GM06990 (cell line): ENCODE data around the gene RUNX3.
A peak's percentile ranks its signal among the peaks of the same experiment; 100 is the strongest.

Experiments used
- DNase-seq: peaks from one replicate; pipeline ENCODE4 v3.0.0-alpha.2; 2011; ENCODE audit not compliant: insufficient read length; ENCODE audit errors: extremely low read depth
- H3K27me3 ChIP-seq: replicated peaks from 2 replicates; pipeline ENCODE4 v1.6.0; 2011; ENCODE audit warnings: low read length; ENCODE audit not compliant: control insufficient read depth, insufficient read depth
- H3K36me3 ChIP-seq: 2 replicates; pipeline ENCODE4 v1.5.1; 2011; ENCODE audit warnings: low read length; ENCODE audit not compliant: control insufficient read depth, insufficient read depth
- H3K4me3 ChIP-seq: replicated peaks from 2 replicates; pipeline ENCODE4 v1.5.1; 2011; ENCODE audit warnings: low read depth, mild to moderate bottlenecking, control low read depth, low read length
- TF ChIP-seq, protein P1 (sequence below): IDR thresholded peaks from 2 replicates; pipeline ENCODE4 v1.5.1; 2011; ENCODE audit warnings: low read length, control low read depth, mild to moderate bottlenecking, inconsistent platforms; ENCODE audit not compliant: insufficient read depth, poor library complexity, severe bottlenecking

The RUNX3 gene

DNA sequence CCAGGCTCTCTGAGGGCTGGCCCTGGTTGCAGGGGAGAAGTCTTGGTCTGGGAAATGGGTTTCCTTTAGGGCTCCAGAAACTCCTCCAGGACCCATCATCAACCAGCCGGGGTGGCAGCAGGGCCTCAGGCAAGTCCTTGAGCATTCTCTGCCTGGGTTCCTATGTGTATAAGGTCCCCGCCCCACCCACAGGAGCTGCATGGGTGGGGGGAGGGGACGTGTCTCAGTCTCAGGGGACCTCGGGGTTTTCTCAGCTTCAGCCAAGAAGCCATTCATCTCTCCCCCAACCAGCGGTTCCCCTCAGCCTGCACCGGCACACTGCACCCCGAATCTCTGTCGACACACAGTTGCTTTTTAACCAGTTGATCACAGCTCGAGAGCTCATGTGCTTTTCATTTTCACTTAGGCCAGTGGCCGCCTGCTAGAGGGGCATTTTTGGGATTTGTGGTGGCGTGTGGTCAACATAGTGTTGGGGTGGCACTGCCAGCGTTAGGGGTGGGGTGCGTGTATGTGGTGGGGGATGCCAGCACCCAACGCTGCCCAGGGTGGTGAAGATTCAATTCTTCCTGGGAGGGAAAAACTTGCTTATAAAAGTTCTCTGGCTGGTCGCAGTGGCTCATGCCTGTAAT is 6.5 kb downstream of the RUNX3 start:
- H3K27me3 ChIP-seq: no peaks in the 10 kb centered on the region
- TF ChIP-seq, protein P1, sequence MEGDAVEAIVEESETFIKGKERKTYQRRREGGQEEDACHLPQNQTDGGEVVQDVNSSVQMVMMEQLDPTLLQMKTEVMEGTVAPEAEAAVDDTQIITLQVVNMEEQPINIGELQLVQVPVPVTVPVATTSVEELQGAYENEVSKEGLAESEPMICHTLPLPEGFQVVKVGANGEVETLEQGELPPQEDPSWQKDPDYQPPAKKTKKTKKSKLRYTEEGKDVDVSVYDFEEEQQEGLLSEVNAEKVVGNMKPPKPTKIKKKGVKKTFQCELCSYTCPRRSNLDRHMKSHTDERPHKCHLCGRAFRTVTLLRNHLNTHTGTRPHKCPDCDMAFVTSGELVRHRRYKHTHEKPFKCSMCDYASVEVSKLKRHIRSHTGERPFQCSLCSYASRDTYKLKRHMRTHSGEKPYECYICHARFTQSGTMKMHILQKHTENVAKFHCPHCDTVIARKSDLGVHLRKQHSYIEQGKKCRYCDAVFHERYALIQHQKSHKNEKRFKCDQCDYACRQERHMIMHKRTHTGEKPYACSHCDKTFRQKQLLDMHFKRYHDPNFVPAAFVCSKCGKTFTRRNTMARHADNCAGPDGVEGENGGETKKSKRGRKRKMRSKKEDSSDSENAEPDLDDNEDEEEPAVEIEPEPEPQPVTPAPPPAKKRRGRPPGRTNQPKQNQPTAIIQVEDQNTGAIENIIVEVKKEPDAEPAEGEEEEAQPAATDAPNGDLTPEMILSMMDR: no peak
- DNase-seq: peak; percentile 86
- no peak overlapping the region for H3K4me3 ChIP-seq
- peaks cover 42% of the 10 kb centered on the region for H3K36me3 ChIP-seq

DNA sequence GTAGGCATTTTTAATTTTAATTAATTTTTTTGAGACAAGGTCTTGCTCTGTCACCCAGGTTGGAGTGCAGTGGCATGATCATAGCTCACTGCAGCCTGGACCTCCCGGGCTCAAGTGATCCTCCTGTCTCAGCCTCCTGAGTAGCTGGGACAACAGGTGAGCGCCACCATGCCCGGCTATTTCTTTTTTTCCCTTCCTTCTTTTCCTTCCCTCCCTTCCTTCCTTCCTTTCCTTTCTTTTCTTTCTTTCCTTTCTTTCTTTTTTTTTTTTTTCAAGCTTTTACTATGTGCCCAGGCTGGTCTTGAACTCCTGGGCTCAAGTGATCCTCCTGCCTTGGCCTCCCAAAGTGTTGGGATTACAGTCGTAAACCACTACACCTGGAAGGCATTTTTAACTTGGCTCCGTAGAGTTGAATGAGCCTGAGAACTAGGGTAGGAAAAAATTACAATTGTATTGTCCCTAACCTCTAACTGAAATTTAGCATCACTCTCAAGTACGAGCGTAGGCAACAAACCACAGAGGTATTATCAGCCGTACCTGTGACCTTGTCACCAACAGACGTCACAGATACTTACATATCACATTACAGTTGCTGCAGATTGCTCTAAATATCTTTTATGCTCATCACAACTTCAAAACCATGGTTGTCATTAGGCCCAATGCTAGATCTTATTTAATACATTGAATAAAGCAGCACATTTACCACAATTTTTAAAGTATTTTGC is 8.0 kb downstream of the RUNX3 start:
- H3K36me3 ChIP-seq: peaks cover 50% of the 10 kb centered on the region
- H3K27me3 ChIP-seq: no peaks in the 10 kb centered on the region
- TF ChIP-seq, protein P1: no peak
- DNase-seq: no peak
- no peak overlapping the region for H3K4me3 ChIP-seq

DNA sequence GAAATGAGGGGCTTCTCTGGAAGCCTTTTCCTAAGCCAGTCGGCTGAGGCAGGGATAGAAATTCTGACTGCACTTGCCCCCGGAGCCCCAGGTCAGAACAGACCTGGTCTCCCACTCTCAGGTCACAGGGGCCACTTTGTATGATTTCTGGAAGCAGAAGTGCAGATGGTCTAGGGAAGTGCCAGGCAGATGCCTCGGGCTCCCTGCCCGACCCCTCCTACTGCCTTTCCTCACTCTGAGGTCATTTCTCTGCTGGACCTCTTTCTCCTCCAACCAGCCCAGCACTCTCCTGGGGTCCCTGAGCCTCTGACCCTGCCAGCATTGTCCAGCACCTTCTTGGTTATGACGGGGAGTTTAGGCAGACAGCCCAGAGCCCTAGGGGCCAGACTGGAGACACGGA is 8.7 kb downstream of the RUNX3 start:
- Histone ChIP-seq H3K36me3 (peaks cover 50% of the 10 kb centered on the region), H3K4me3 (no peak overlapping the region), H3K27me3 (no peaks in the 10 kb centered on the region)
- DNase-seq: peak; percentile 10
- TF ChIP-seq, protein P1: no peak

DNA sequence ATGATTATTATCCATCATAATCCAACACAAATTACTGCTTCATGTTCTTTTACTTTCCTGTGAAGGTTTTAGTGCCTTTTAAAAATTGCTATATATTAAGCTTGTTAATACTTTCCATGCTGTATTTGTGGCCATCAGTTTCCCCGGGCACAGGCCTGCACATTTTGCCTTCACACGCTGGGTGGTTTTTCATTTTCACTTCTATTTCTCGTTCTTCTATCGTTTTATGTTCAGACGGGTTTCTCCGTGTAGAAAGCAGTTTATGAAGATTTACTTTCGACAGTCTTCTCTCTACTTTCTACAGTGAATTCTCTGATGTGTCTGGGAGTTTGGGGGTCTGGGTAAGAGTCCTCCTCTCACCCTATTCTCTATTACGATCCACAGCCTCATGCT is 9.5 kb downstream of the RUNX3 start:
- no peak for DNase-seq
- H3K4me3 ChIP-seq: no peak overlapping the region
- TF ChIP-seq, protein P1: no peak
- H3K36me3 ChIP-seq: peaks cover 52% of the 10 kb centered on the region
- H3K27me3 ChIP-seq: no peaks in the 10 kb centered on the region

DNA sequence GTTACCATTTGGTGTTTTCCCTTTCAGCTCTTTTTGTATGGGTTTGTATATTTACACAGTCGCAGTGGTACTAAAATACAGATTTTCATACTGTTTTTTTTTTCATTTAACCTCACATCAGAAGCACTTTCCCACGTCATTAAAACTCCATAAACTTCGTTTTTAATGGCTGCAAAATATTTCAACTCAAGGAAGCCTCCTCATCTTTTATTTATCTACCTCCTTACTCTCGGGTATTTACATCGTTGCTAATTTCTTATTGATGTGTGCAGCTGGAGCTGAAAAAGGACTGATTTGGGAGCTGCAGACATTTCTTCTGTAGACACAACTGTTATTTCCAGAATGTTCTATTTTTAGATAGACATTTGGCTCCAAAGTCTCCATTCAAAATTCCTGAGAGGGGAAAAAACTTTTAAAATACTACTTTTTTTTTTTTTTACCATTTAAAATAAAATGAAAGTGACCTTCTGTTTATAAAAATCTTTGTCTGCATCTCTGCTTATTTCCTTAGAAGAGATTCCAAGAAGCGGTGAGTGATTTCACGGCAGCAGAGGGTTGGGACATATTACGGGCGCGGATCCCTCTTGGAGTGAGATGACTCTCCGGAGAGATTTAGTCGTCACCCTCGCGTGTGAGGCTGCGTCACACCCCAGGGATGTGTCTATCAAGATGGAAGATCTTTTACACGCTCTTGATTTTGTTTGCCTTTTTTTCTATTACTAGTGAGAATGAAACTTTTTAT is 10.1 kb downstream of the RUNX3 start:
- Histone ChIP-seq H3K27me3 (no peaks in the 10 kb centered on the region), H3K4me3 (no peak overlapping the region), H3K36me3 (peaks cover 53% of the 10 kb centered on the region)

More for the DNA sequence above, 10.1 kb downstream of the RUNX3 start:
- TF ChIP-seq, protein P1: no peak
- DNase-seq: no peak
